ENCODE measurements around the gene OR2V1. TPM values are rescaled to one million over a fixed set of nuclear protein-coding genes. Genes with fewer than 3 reads are reported as not detected.
"Not testable (repeated sequence)": the region's sequence is repeated elsewhere in the genome, so short reads cannot be mapped to it uniquely, and the experiment has no call there.

OR2V1 gene
- total RNA-seq, 1 donor: not detected

GRCh38 chr5:181131514-181131913 is 545 bp upstream of the OR2V1 start:
- no peak for DNase-seq (ENCODE audit: low read depth in 2 of 3, low spot score in 2 of 3)

- DNase-seq (ENCODE audit: low read depth in 2 of 3, low spot score in 2 of 3): not testable (repeated sequence)
These were observed 888 bp downstream of the OR2V1 start for GRCh38 chr5:181130081-181130480.

- no peak for DNase-seq (ENCODE audit: low read depth in 2 of 3, low spot score in 2 of 3)
These were observed 1.4 kb downstream of the OR2V1 start for GRCh38 chr5:181129601-181130000.

GRCh38 chr5:181127907-181128626 is 2.9 kb downstream of the OR2V1 start:
- DNase-seq (ENCODE audit: low read depth in 2 of 3, low spot score in 2 of 3): no peak

- no peak for DNase-seq (ENCODE audit: low read depth in 2 of 3, low spot score in 2 of 3)
These were observed 3.5 kb downstream of the OR2V1 start for GRCh38 chr5:181127456-181127855.

- no peak for DNase-seq (ENCODE audit: low read depth in 2 of 3, low spot score in 2 of 3)
These were observed 4.1 kb downstream of the OR2V1 start for GRCh38 chr5:181126841-181127240.

GRCh38 chr5:181124526-181124925 is 6.4 kb downstream of the OR2V1 start:
- no peak for DNase-seq (ENCODE audit: low read depth in 2 of 3, low spot score in 2 of 3)

GRCh38 chr5:181121675-181122561 is 9.1 kb downstream of the OR2V1 start:
- no peak for DNase-seq (ENCODE audit: low read depth in 2 of 3, low spot score in 2 of 3)

- no peak for DNase-seq (ENCODE audit: low read depth in 2 of 3, low spot score in 2 of 3)
These were observed 10.2 kb downstream of the OR2V1 start for GRCh38 chr5:181120761-181121160.

- DNase-seq (ENCODE audit: low read depth in 2 of 3, low spot score in 2 of 3): no peak
These were observed 10.7 kb downstream of the OR2V1 start for GRCh38 chr5:181120306-181120705.

GRCh38 chr5:181119105-181119504 is 11.9 kb downstream of the OR2V1 start:
- DNase-seq (ENCODE audit: low read depth in 2 of 3, low spot score in 2 of 3): no peak

- DNase-seq (ENCODE audit: low read depth in 2 of 3, low spot score in 2 of 3): no peak
These were observed 12.6 kb downstream of the OR2V1 start for GRCh38 chr5:181118369-181118768.

GRCh38 chr5:181114844-181115778 is 15.9 kb downstream of the OR2V1 start:
- DNase-seq (ENCODE audit: low read depth in 2 of 3, low spot score in 2 of 3): peak in 1 of 3 donors; percentile 23

GRCh38 chr5:181114284-181114843 is 16.6 kb downstream of the OR2V1 start:
- DNase-seq (ENCODE audit: low read depth in 2 of 3, low spot score in 2 of 3): no peak

GRCh38 chr5:181113572-181113971 is 17.4 kb downstream of the OR2V1 start:
- not testable (repeated sequence) for DNase-seq (ENCODE audit: low read depth in 2 of 3, low spot score in 2 of 3)

- no peak for DNase-seq (ENCODE audit: low read depth in 2 of 3, low spot score in 2 of 3)
These were observed 18.5 kb downstream of the OR2V1 start for GRCh38 chr5:181112476-181112875.

- DNase-seq (ENCODE audit: low read depth in 2 of 3, low spot score in 2 of 3): no peak
These were observed 20.0 kb downstream of the OR2V1 start for GRCh38 chr5:181111010-181111409.

- DNase-seq (ENCODE audit: low read depth in 2 of 3, low spot score in 2 of 3): no peak
These were observed 21.4 kb downstream of the OR2V1 start for GRCh38 chr5:181109489-181110013.

- no peak for DNase-seq (ENCODE audit: low read depth in 2 of 3, low spot score in 2 of 3)
These were observed 22.3 kb downstream of the OR2V1 start for GRCh38 chr5:181108578-181109165.

GRCh38 chr5:181107699-181108098 is 23.3 kb downstream of the OR2V1 start:
- no peak for DNase-seq (ENCODE audit: low read depth in 2 of 3, low spot score in 2 of 3)
